GM18520 (cell line): ENCODE data around the gene SCOC.

Source experiments
- ATAC-seq: cut with Tn5 transposase; IDR thresholded peaks from one replicate; pipeline ENCODE4 v1.9.1; 2021; ENCODE audit not compliant: unreplicated experiment

The SCOC gene

GRCh38 chr4:140373328-140374129 lies at the start of gene SCOC:
Gene SCOC (plus strand): TSS chr4:140373646. CDS start chr4:140379171, 5,525 bp downstream.
- ATAC-seq: peak; percentile 95

DNA sequence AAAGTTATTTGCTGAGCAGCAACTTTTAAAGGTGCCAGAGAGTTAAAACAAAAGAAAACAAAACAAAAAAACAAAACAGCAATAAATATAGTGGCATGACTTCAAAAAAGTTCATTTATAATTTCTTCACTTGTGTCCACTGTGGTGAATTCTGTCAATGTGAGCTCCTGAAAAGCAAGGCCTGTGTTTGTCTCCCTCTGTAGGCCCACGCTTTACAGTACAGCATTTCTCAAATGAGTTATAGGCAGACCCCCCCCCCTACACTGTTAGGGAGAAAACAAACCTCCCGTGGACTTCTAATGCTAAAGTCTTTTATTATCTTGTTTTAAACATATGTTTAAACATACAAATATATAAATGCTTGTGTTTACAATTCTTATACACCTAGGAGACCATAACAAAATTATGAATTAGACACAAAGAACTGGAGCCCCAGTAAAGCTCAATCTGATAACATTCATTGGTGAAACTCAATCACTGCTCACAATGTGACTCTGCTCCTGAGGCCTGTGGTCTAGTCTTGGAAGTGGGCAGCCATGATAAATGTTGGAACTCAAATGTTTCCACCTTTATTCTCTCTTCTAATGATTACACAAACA lies 47.0 kb upstream of the SCOC start:
- no peak for ATAC-seq

GRCh38 chr4:140330311-140330900 lies 43.0 kb upstream of the SCOC start:
- ATAC-seq: no peak

GRCh38 chr4:140331245-140331644 lies 42.2 kb upstream of the SCOC start:
- no peak for ATAC-seq

- no peak for ATAC-seq
Observed at GRCh38 chr4:140331876-140332275, 41.6 kb upstream of the SCOC start.

DNA sequence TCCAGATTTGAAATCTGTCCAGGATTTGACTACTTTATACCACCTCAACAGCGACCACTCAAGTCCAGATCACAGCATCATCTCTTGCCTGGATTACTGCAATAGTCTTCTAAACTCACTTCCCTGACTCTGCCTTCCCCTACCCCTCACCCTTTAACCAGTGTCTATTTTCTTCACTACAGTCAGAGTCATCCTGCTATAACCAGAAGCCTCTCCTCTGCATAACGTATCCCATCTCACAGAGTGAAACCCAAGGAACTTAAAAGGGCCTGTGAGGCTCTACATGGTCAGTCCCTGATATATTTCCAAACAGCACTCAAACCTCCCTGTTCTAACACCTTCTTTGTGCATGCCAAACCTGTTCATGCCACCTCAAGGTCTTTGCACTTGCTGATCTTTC lies 40.7 kb upstream of the SCOC start:
- no peak for ATAC-seq

GRCh38 chr4:140333523-140333922 lies 39.9 kb upstream of the SCOC start:
- no peak for ATAC-seq

- no peak for ATAC-seq
Observed at GRCh38 chr4:140335076-140335475, 38.4 kb upstream of the SCOC start.

- no peak for ATAC-seq
Observed at GRCh38 chr4:140336730-140337129, 36.7 kb upstream of the SCOC start.

DNA sequence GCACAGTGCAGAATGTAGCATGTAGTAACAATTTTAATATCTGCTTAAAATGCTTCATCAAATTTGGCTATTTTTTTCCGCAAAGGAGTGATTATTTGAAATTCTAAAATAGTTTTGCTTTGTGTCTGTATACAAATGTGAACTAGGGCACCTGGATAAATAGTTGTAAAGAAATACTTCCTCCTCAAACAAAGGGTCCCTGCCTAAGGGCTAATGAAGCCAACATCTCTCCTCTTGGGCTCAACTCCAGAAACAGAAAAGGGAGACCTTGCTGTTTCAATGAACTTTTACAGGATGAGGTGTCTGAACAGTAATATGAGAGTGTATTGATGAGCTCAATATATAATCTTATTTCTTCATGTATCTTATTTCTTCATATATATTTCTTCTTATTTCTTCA lies 30.8 kb upstream of the SCOC start:
- no peak for ATAC-seq

- ATAC-seq: no peak
Observed at GRCh38 chr4:140343303-140343702, 30.1 kb upstream of the SCOC start.

- ATAC-seq: no peak
Observed at GRCh38 chr4:140344101-140344500, 29.3 kb upstream of the SCOC start.

GRCh38 chr4:140344621-140345020 lies 28.8 kb upstream of the SCOC start:
- no peak for ATAC-seq

- ATAC-seq: no peak
Observed at GRCh38 chr4:140346136-140346535, 27.3 kb upstream of the SCOC start.

DNA sequence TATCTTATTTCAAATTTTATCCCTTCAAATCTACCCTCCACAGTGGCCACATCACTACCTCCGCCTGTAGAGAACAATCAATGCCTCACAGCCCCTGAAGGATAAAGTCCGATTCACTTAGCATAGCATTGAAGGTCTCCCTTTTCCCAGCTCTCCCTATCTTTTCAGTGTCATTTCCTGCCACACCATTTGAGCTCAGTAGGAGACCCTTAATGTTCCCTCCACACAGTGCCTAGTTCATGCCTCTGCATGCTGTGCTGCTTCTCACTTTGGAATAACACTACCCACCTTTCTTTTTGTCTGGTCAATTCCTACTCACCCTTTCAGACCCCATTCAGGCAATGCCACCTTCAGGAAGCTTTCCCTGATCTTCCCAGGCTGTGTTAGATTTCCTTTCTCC lies 23.6 kb upstream of the SCOC start:
- no peak for ATAC-seq

DNA sequence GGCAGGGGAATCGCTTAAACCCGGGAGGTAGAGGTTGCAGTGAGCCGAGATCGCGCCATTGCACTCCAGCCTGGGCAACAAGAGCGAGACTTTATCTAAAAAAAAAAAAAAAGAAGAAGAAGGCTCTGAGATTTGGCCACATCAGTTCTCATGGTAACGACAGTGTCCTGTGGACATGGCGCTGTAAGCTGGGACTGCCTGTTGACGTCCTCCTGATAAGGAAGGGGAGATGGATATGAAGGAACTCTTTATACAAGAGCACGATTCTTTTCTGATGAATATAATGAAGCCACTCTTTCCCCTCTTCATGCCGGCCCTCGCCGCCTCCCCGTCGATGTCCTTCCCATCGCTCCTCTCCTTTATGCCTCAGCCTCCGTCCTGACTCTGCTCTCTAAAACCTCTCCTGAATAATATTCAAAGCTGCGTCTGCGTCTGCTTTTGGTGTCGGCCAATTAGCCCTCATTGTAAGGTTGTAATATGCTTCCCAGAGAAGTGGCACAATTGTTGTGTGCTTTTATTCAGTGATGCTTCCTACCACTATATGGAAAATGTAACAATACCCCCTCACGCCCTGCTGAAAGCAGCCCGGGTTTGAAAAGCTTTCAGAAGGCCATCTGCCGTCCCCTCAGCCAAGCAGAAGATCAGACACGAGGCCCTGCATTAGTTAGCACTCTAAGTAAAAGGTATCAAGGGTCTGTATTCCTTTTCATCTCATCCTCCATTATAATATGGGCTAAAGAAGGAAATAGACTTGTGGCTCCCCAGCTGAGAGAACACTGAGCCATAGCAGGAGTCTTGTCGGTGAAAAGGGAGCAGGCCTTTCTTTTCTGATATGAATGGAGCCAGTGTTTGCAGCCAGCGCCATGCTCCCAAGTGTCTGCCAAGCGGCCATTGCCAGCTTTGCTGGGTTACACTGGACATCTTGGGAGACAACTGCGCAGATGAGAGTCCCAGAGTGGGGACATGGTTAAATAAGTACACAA lies 22.1 kb upstream of the SCOC start:
- ATAC-seq: no peak

DNA sequence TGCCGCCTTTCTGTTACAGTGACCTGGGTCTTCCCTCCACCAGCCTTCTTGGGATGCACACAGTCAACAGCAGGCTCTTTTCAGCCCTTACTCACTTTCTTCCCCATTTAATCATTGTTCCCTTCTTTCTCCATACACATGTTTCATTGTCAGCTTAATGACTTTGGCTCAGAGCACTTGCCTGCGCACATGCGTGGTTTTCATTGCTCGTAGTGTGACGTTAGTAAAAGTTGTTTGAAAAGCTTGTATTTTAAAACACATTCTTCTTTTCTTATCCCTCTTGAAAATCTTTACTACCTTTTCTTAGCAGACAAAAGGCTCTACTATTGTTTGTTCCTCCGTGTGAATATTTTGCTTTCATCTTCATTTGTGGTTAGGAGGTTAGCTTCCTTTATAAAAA lies 19.7 kb upstream of the SCOC start:
- ATAC-seq: no peak

- ATAC-seq: no peak
Observed at GRCh38 chr4:140355288-140355687, 18.2 kb upstream of the SCOC start.

DNA sequence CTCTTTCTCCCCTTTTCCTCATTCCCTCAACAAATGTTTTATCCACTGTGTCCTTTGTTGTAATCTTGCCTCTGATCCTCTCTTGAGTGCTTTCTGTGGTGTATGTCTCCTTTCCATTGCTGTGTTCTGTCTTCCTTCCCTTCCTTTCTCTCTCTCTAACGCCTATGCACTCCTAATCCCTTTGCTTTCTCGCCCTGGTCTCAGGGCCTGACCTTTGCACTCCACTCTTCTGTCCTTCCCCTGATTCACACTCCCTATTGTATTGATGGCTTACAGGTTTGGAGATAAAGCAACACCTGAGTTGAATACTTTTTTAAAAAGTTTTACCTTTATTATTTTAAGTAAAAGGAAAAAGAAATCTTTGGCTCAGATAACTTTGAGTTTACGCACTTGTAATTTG lies 15.6 kb upstream of the SCOC start:
- ATAC-seq: no peak

GRCh38 chr4:140358281-140358680 lies 15.2 kb upstream of the SCOC start:
- ATAC-seq: no peak
